SK-MEL-5 (cell line): Measurements from ENCODE around the gene SSX5. TPM values are rescaled to one million over a fixed set of nuclear protein-coding genes. Genes with fewer than 3 reads are reported as not detected.

Experiments
- small RNA-seq, 2 experiments: library from RNA; depleted of rRNA; stranded (forward); fragments of <200 nt; gene quantifications; one replicate each; pipeline ENCODE3, GENCODE V24; 2014
- total RNA-seq: library from RNA; depleted of rRNA; stranded (reverse); fragments of >200 nt; shearing (Covaris generic); gene quantifications from 2 replicates; pipeline ENCODE4 v1.2.3, GENCODE V29; 2014; rRNA removed

Gene SSX5
- total RNA-seq, 1 experiment from 2014 or later = not detected

Small RNAs within 50 kb of the gene (small RNA-seq; reads per million reads assigned to genes)
- 0 reads per million in 2 experiments for gene AC245047.3
- gene AC245047.7 = 0 reads per million in 2 experiments
- gene RNA5SP503 = 0 reads per million in 2 experiments
- 0.02 to 0.05 reads per million in 2 experiments for gene RNU6-707P

Other genes with a start within 250 kb of the SSX5 start
- 3.9 and 5.2 TPM in 2 replicates for gene ZNF182, start 192.8 kb downstream of the SSX5 start, total RNA-seq
- not detected in 2 replicates for gene SPACA5, start 189.8 kb downstream of the SSX5 start, total RNA-seq
- gene ZNF630, start 125.2 kb downstream of the SSX5 start, total RNA-seq = not detected in 2 replicates
- not detected in 2 replicates for gene SPACA5B, start 66.2 kb downstream of the SSX5 start, total RNA-seq
- gene SSX1, start 58.6 kb upstream of the SSX5 start, total RNA-seq = 0.93 and 1.0 TPM in 2 replicates
- gene SSX3, start 159.9 kb upstream of the SSX5 start, total RNA-seq = not detected in 2 replicates
- 0.42 TPM in 1 of 2 replicates, not detected in the other for gene SSX4, start 186.7 kb upstream of the SSX5 start, total RNA-seq
- gene SSX4B, start 215.2 kb upstream of the SSX5 start, total RNA-seq = 0.42 TPM in 1 of 2 replicates, not detected in the other